Mucosa of descending colon (tissue), 3 donors: ENCODE data around the gene KRT16. TPM values are rescaled to one million over a fixed set of nuclear protein-coding genes. Genes with fewer than 3 reads are reported as not detected.
"Not testable (repeated sequence)": the region's sequence is repeated elsewhere in the genome, so short reads cannot be mapped to it uniquely, and the experiment has no call there.

ENCODE experiments used
- ATAC-seq: fragments of 200-7000 bp; cut with Tn5 transposase; one replicate; pipeline ENCODE4 v1.9.1; 2020; ENCODE audit warnings: mild to moderate bottlenecking, moderate library complexity
- DNase-seq, 3 donors: peaks; one replicate each; pipeline ENCODE4 v3.0.0-alpha.2; 2020
- H3K36me3 ChIP-seq: fragments of 200-600 bp; one replicate; pipeline ENCODE4 v1.8.0; 2021; ENCODE audit warnings: low read depth, mild to moderate bottlenecking
- H3K4me1 ChIP-seq: fragments of 200-600 bp; one replicate; pipeline ENCODE4 v1.8.0; 2021; ENCODE audit warnings: low read depth, mild to moderate bottlenecking
- H3K4me3 ChIP-seq: fragments of 200-600 bp; one replicate; pipeline ENCODE4 v1.8.0; 2021; ENCODE audit warnings: mild to moderate bottlenecking
- H3K9me3 ChIP-seq: fragments of 200-600 bp; one replicate; pipeline ENCODE4 v1.8.0; 2021; ENCODE audit warnings: mild to moderate bottlenecking
- CTCF ChIP-seq: fragments of 200-600 bp; IDR thresholded peaks from one replicate; pipeline ENCODE4 v1.8.0; 2022; ENCODE audit warnings: antibody characterized with exemption, mild to moderate bottlenecking
- intact Hi-C, 2 donors: fragments of 100-400 bp; cut with DNase I in 1 of 2; cut with micrococcal nuclease in 1 of 2; formaldehyde crosslinking; loops; one replicate each; pipeline versions ENCODE4 v1.11.0 to v1.11.1; 2022; cut with DNase I, micrococcal nuclease
- total RNA-seq, 3 donors: library from RNA; stranded (reverse); fragmentation: NEBNext Ultra II Directional in 2 of 3; extraction: Animal tissue kit (Norgen Biotek cat#: 25700) in 2 of 3; gene quantifications; one replicate each; pipeline versions ENCODE4 v1.2.1 to v1.2.4, GENCODE V29; 2021 to 2023
- donor health status: DM: no; HTN: no; CAD: no; lungs with moderate emphysema.
- donor health status: DM: no; HTN: no; CAD: no.
- donor health status: DM: no; HTN: yes; CAD: no.

KRT16 gene
- total RNA-seq, 3 donors from 2014 or later = not detected

DNA sequence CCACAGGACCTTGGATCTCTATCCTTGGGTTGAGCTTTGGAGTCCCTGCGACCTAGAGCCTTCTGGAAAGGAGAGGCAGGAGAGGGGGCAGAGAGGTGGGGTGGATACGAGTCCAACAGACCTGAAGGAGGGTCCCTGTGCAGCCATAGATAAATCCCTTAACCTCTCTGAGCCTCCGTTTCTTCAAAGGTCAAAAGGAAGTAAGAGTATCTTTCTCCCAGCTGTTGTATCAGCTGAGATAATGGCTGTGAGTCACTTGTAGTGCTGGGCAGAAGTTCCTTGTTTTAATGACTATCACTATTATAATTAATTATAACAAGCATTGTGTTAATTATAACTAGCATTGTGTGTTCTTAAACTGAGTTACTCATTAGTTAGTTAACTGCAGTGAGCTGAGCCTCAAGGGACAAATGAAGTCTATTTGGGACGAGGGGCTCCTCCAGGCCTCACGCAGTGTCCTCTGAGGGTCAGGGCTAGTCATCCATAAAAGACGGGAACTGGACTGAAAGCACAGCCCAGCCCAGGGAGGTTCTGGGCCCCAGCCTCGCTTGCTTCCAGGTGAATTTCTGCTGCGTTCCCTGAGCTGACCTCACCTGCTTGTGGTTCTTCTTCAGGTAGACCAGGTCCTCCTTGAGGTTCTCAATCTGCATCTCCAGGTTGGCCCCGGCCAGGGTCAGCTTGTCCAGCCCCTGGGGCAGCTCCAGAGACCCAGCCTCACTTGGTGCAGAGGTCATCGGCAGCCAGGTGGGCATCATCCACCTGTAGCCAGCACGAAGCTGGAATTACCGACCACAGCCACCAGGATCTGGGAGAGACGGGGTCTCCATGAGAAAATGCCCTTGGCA lies 17.5 kb upstream of the KRT16 start:
- DNase-seq = peak in 1 of 3 donors; percentile 19
- no peaks in the 10 kb centered on the region for H3K9me3 ChIP-seq
- no peaks in the 10 kb centered on the region for H3K4me1 ChIP-seq
- no peaks in the 10 kb centered on the region for H3K36me3 ChIP-seq
- no peak for ATAC-seq
- intact Hi-C loops = loop anchor here in 1 of 2 donors (10.0 kb wide), 1 partner anchor 85 kb away; no protein-coding TSS in a partner anchor
- no peak for TF ChIP-seq CTCF
- H3K4me3 ChIP-seq = no peak overlapping the region

DNA sequence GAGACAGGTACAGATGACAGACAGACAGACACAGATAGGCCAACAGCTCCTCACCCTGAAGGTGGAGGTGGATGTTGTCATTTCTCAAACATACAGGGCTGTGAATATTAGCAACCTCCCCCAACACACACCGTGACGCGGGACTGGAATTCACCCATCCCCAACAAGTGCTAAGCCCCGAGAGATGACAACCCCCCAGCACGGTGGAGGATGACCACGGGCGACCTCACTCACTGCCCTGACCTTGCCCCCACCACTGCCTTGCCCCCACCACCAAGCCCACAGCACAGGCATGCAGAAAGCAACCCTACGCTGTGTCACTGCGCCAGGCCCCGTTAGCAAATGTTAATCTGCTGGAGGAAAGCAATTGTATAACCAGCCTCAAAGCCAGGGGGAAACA lies 16.7 kb upstream of the KRT16 start:
- Histone ChIP-seq H3K36me3 (no peaks in the 10 kb centered on the region), H3K4me1 (no peaks in the 10 kb centered on the region), H3K9me3 (no peaks in the 10 kb centered on the region), H3K4me3 (no peak overlapping the region)
- DNase-seq = peak in 1 of 3 donors; percentile 26
- ATAC-seq = no peak
- intact Hi-C loops = no loop called here
- TF ChIP-seq CTCF = no peak

GRCh38 chr17:41628621-41629255 lies 16.2 kb upstream of the KRT16 start:
- intact Hi-C loops, H3K36me3 ChIP-seq, ATAC-seq, H3K4me3 ChIP-seq, H3K9me3 ChIP-seq, H3K4me1 ChIP-seq, DNase-seq: not testable (repeated sequence)

GRCh38 chr17:41628073-41628370 lies 15.5 kb upstream of the KRT16 start:
- H3K4me1 ChIP-seq, H3K36me3 ChIP-seq, DNase-seq, ATAC-seq, H3K9me3 ChIP-seq, intact Hi-C loops, H3K4me3 ChIP-seq: not testable (repeated sequence)

GRCh38 chr17:41627316-41628072 lies 14.9 kb upstream of the KRT16 start:
- no peak for ATAC-seq
- DNase-seq = no peak
- H3K4me1 ChIP-seq = no peaks in the 10 kb centered on the region
- intact Hi-C loops = no loop called here
- no peak overlapping the region for H3K4me3 ChIP-seq
- H3K9me3 ChIP-seq = no peaks in the 10 kb centered on the region
- no peaks in the 10 kb centered on the region for H3K36me3 ChIP-seq
- no peak for TF ChIP-seq CTCF

DNA sequence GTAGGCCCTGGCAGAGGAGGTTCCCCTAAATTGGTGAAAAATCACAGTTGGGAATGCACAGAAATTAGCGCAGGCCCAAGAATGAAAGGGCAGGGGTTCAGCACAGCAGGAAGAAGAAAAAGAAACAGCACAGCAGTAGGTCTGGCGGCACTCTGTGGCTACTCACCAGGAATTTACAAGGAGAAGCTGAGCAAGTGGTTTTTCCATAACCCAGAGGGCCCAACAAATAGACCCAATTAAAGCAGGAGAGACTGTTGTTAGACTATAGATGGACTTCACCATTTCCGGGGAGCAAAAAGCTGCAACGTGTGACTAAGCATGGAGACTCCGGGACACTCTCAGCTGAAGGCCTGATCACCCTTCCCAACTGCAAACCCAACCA lies 14.3 kb upstream of the KRT16 start:
- H3K4me1 ChIP-seq, DNase-seq, intact Hi-C loops, H3K9me3 ChIP-seq, ATAC-seq, H3K4me3 ChIP-seq, H3K36me3 ChIP-seq: not testable (repeated sequence)

- intact Hi-C loops, H3K9me3 ChIP-seq, H3K4me1 ChIP-seq, ATAC-seq, H3K36me3 ChIP-seq, H3K4me3 ChIP-seq: not testable (repeated sequence)
- peak in 1 of 3 donors; percentile 7 for DNase-seq
Measured at GRCh38 chr17:41626028-41626913, 13.7 kb upstream of the KRT16 start.
